GM18870 (cell line): ENCODE results near the gene PTPDC1.
"Not testable (repeated sequence)": the region's sequence is repeated elsewhere in the genome, so short reads cannot be mapped to it uniquely, and the experiment has no call there.

Experiments used
- ATAC-seq: cut with Tn5 transposase; IDR thresholded peaks from one replicate; pipeline ENCODE4 v1.9.1; 2021; ENCODE audit warnings: moderate library complexity; ENCODE audit not compliant: unreplicated experiment

The PTPDC1 gene

GRCh38 chr9:94086486-94087345, 2.5 kb downstream of the PTPDC1 start:
- no peak for ATAC-seq

- not testable (repeated sequence) for ATAC-seq
Observed at GRCh38 chr9:94094219-94095145, 10.2 kb downstream of the PTPDC1 start.

- no peak for ATAC-seq
Observed at GRCh38 chr9:94096819-94097577, 12.7 kb downstream of the PTPDC1 start.

- ATAC-seq, result no peak
Observed at GRCh38 chr9:94097788-94098414, 13.6 kb downstream of the PTPDC1 start.

- no peak for ATAC-seq
Observed at GRCh38 chr9:94100152-94100879, 16.1 kb downstream of the PTPDC1 start.

GRCh38 chr9:94101162-94101853, 17.0 kb downstream of the PTPDC1 start:
- ATAC-seq, result no peak

- no peak for ATAC-seq
Observed at GRCh38 chr9:94108584-94108983, 24.3 kb downstream of the PTPDC1 start.

- no peak for ATAC-seq
Observed at GRCh38 chr9:94110821-94111252, 26.6 kb downstream of the PTPDC1 start.

GRCh38 chr9:94111446-94111845, 27.2 kb downstream of the PTPDC1 start:
- ATAC-seq, result no peak

- ATAC-seq, result no peak
Observed at GRCh38 chr9:94112716-94113465, 28.6 kb downstream of the PTPDC1 start.

- ATAC-seq, result not testable (repeated sequence)
Observed at GRCh38 chr9:94120088-94120487, 35.8 kb downstream of the PTPDC1 start.

GRCh38 chr9:94120854-94121376, 36.7 kb downstream of the PTPDC1 start:
- no peak for ATAC-seq

- ATAC-seq, result no peak
Observed at GRCh38 chr9:94126844-94127243, 42.6 kb downstream of the PTPDC1 start.

GRCh38 chr9:94127806-94128205, 43.5 kb downstream of the PTPDC1 start:
- ATAC-seq, result no peak

- no peak for ATAC-seq
Observed at GRCh38 chr9:94128580-94128979, 44.3 kb downstream of the PTPDC1 start.

- ATAC-seq, result no peak
Observed at GRCh38 chr9:94134629-94135028, 50.4 kb downstream of the PTPDC1 start.

GRCh38 chr9:94135222-94135621, 51.0 kb downstream of the PTPDC1 start:
- ATAC-seq, result no peak

GRCh38 chr9:94139672-94140417, 55.6 kb downstream of the PTPDC1 start:
- no peak for ATAC-seq
